Amniotic epithelial cell (primary cell): ENCODE data around the gene PELO.
A peak's percentile ranks its signal among the peaks of the same experiment; 100 is the strongest.
"Not testable (repeated sequence)": the region's sequence is repeated elsewhere in the genome, so short reads cannot be mapped to it uniquely, and the experiment has no call there.

Source experiments
- DNase-seq: peaks from one replicate; pipeline ENCODE4 v3.0.0-alpha.2; 2010; ENCODE audit warnings: low read depth

PELO gene

GRCh38 chr5:52801329-52801728, 13.6 kb downstream of the PELO start:
- DNase-seq, result no peak

GRCh38 chr5:52802272-52802973, 14.7 kb downstream of the PELO start:
- DNase-seq, result no peak

GRCh38 chr5:52802974-52803336, 15.2 kb downstream of the PELO start:
- DNase-seq, result no peak

- DNase-seq, result no peak
These were observed 16.7 kb downstream of the PELO start for GRCh38 chr5:52804387-52804791.

GRCh38 chr5:52804981-52805380, 17.3 kb downstream of the PELO start:
- DNase-seq, result no peak

GRCh38 chr5:52805615-52806014, 17.9 kb downstream of the PELO start:
- no peak for DNase-seq

GRCh38 chr5:52807037-52807436, 19.3 kb downstream of the PELO start:
- no peak for DNase-seq

- DNase-seq, result no peak
These were observed 20.0 kb downstream of the PELO start for GRCh38 chr5:52807723-52808122.

GRCh38 chr5:52808316-52808901, 20.7 kb downstream of the PELO start:
- peak; percentile 81 for DNase-seq

GRCh38 chr5:52809884-52810283, 22.2 kb downstream of the PELO start:
- DNase-seq, result peak; percentile 60

GRCh38 chr5:52810426-52810825, 22.7 kb downstream of the PELO start:
- DNase-seq, result no peak

- DNase-seq, result peak; percentile 81
These were observed 23.5 kb downstream of the PELO start for GRCh38 chr5:52811067-52811749.

GRCh38 chr5:52814352-52815148, 26.8 kb downstream of the PELO start:
- DNase-seq, result no peak

- DNase-seq, result no peak
These were observed 30.1 kb downstream of the PELO start for GRCh38 chr5:52817818-52818217.

- no peak for DNase-seq
These were observed 30.6 kb downstream of the PELO start for GRCh38 chr5:52818360-52818759.

- DNase-seq, result not testable (repeated sequence)
These were observed 31.1 kb downstream of the PELO start for GRCh38 chr5:52818807-52819206.

GRCh38 chr5:52821901-52822300, 34.2 kb downstream of the PELO start:
- no peak for DNase-seq

- no peak for DNase-seq
These were observed 34.7 kb downstream of the PELO start for GRCh38 chr5:52822437-52822836.

- DNase-seq, result peak; percentile 48
These were observed 37.1 kb downstream of the PELO start for GRCh38 chr5:52824827-52825226.

- no peak for DNase-seq
These were observed 38.1 kb downstream of the PELO start for GRCh38 chr5:52825826-52826225.

GRCh38 chr5:52827815-52828214, 40.1 kb downstream of the PELO start:
- no peak for DNase-seq

GRCh38 chr5:52829664-52830063, 41.9 kb downstream of the PELO start:
- no peak for DNase-seq

GRCh38 chr5:52830650-52831049, 42.9 kb downstream of the PELO start:
- DNase-seq, result peak; percentile 37
